C4-2B (cell line): Measurements from ENCODE around the gene RBM39.

ENCODE experiments used
- ZFX ChIP-seq: fragments of 450-650 bp; IDR thresholded peaks from 2 replicates; pipeline ENCODE4 v1.6.1; 2017
- TF ChIP-seq, protein P1 (sequence below): fragments of 450-650 bp; conservative IDR thresholded peaks from 2 replicates; pipeline ENCODE4 v1.5.1; 2017; ENCODE audit warnings: mild to moderate bottlenecking

DNA sequence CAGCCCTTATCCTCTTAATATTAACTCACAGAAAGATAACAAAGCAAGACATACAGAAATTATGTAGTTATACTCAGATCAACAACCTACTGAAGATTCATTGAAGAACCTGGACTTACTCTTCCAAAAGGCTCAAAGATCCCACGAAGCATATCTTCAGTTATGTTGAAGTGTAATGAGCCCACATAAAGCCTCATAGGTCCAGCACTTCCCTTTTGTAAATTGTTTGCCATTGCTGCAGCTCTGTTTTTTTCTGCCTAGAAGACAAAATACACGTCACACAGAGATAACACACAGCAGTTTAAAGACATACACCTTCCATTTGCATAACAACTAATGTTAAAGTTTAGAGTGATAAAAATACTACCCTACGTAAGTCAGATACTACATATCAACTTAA is 20.4 kb downstream of the RBM39 start:
- TF ChIP-seq, protein P1, sequence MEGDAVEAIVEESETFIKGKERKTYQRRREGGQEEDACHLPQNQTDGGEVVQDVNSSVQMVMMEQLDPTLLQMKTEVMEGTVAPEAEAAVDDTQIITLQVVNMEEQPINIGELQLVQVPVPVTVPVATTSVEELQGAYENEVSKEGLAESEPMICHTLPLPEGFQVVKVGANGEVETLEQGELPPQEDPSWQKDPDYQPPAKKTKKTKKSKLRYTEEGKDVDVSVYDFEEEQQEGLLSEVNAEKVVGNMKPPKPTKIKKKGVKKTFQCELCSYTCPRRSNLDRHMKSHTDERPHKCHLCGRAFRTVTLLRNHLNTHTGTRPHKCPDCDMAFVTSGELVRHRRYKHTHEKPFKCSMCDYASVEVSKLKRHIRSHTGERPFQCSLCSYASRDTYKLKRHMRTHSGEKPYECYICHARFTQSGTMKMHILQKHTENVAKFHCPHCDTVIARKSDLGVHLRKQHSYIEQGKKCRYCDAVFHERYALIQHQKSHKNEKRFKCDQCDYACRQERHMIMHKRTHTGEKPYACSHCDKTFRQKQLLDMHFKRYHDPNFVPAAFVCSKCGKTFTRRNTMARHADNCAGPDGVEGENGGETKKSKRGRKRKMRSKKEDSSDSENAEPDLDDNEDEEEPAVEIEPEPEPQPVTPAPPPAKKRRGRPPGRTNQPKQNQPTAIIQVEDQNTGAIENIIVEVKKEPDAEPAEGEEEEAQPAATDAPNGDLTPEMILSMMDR: no peak
- no peak for TF ChIP-seq ZFX
